G401.6 (cell line): ENCODE data around the gene RAB40AL.

Experiments used
- FAIRE-seq: peaks from 2 replicates; lab custom pipeline; 2012; peaks lifted over from hg19 to GRCh38; lab: Jason Lieb, UNC

The RAB40AL gene

GRCh38 chrX:102983205-102983604, 46.1 kb downstream of the RAB40AL start:
- FAIRE-seq = no peak

- no peak for FAIRE-seq
Observed at GRCh38 chrX:102985192-102985591, 48.1 kb downstream of the RAB40AL start.
